ENCODE measurements around the gene NFKB1. TPM values are rescaled to one million over a fixed set of nuclear protein-coding genes. Genes with fewer than 3 reads are reported as not detected.

The NFKB1 gene
- total and polyA plus RNA-seq, 10 of the 15 experiments (the other 5 are each of a cell fraction or from before 2014, with no cell fraction given), result 8.7 to 110 (median 57.3) TPM

DNA sequence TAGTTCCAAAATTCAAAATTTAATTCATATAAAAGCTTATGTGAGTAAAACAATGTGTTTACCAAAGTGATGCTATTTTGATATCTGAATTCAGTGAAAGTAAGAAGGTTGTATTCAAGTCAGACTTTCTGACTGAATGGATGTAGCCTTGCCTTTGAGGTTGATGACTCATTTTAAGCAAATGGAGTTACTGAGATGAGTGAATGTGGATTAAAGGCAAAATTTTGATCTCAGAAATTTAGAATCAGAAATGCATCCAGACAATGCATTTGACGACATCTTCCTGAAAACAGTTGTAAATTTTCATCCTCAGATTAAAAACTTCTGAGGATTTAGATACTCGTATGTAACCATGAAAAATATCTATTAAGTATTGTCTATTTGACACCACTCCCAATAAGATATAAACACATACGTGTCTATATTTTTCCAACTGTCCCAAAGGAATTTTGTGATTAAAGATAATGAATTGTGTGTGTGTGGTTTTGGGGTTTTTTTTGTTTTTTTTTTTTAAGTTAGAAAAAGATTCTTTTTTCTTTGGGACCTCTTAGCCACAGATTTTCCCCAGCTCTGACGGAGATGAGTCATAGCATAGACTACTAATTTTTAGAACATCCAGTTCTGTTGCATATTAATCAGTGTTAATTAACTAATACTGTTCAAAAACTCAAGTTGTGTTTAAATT is 34.4 kb downstream of the NFKB1 start:
- ChIA-PET RAD21 (ENCODE audit: unreplicated experiment) (interaction anchor here (1.5 to 2.1 kb wide), 3 partner anchors 8 to 35 kb away, joined by 6 to 11 read pairs (median 6); partner anchors contain the start of gene NFKB1), CTCF (interaction anchor here (1.7 to 2.9 kb wide), 2 partner anchors 10 to 11 kb away, joined by 7 to 25 read pairs; no protein-coding TSS in a partner anchor), SMC1A (ENCODE audit: uncharacterized antibody, unreplicated experiment) (interaction anchor here (1.3 to 6.4 kb wide), 6 partner anchors 12 to 33 kb away, joined by 3 to 81 read pairs (median 12); no protein-coding TSS in a partner anchor), POLR2A (interaction anchor here (0.6 to 1.0 kb wide), 4 partner anchors 9 to 50 kb away, joined by 3 to 4 read pairs (median 3); no protein-coding TSS in a partner anchor)
- Histone ChIP-seq H3K9ac (ENCODE audit: control insufficient read depth, insufficient read depth, low read length) (no peak overlapping the region), H3K79me2 (ENCODE audit: control insufficient read depth, insufficient read depth, low read length) (peaks cover 53% of the 10 kb centered on the region), H3K4me1 (ENCODE audit: control insufficient read depth, insufficient read depth, low read length) (peaks cover 17% of the 10 kb centered on the region), H3K27ac (ENCODE audit: control insufficient read depth, insufficient read depth) (peak overlapping the region; percentile 29; the same call in 1 of the 2 replicates), H3K4me2 (ENCODE audit: control insufficient read depth, insufficient read depth) (peak overlapping the region; percentile 28; the same call in 1 of the 2 replicates), H2AFZ (ENCODE audit: control insufficient read depth, low read depth, low read length) (no peak overlapping the region), H3K9me3 (replicated peaks; ENCODE audit: control insufficient read depth, insufficient read depth, low read length) (no peaks in the 10 kb centered on the region), H3K36me3 (ENCODE audit: control insufficient read depth in 2 of 2, insufficient read depth in 2 of 2, low read length in 1 of 2) (peaks cover 3 to 22% of the 10 kb centered on the region in 2 experiments), H3K4me3 (no peak overlapping the region), H3K27me3 (replicated peaks in 1 of 2; ENCODE audit: control insufficient read depth in 2 of 2, insufficient read depth in 2 of 2, low read length in 1 of 2) (no peaks in the 10 kb centered on the region), H4K20me1 (ENCODE audit: control insufficient read depth, insufficient read depth) (no peaks in the 10 kb centered on the region)
- intact Hi-C loops (cut with micrococcal nuclease; ENCODE audit: unreplicated experiment) (no loop called here), in situ Hi-C loops (cut with MboI) (no loop called here)
- DNase-seq (ENCODE audit: low read depth, low spot score) (no peak), FAIRE-seq (no peak), ATAC-seq (peak; percentile 78)
- 34% methylated on average over 4 of the region's 4 CpGs for WGBS (ENCODE audit: insufficient coverage, insufficient replicate concordance, low lambda C conversion rate, missing lambda C conversion rate)
- no TSS peak for BruUV-seq (replicated peaks)
- TF ChIP-seq ASH2L (IDR thresholded peaks at IDR 0.05; ENCODE audit: borderline replicate concordance, low read depth) (no peak), IRF4 (IDR thresholded peaks at IDR 0.05; ENCODE audit: low read depth, low read length) (peak; percentile 95), YBX1 (IDR thresholded peaks at IDR 0.05) (no peak), NFYA (IDR thresholded peaks at IDR 0.05; ENCODE audit: borderline replicate concordance, low read depth, low read length) (no peak), SMARCA5 (IDR thresholded peaks at IDR 0.05) (no peak), MEF2A (IDR thresholded peaks at IDR 0.05; ENCODE audit: insufficient read depth, low read depth, low read length) (peak; percentile 54; the same call in 1 of the 2 replicates), MTA2 (IDR thresholded peaks at IDR 0.05; ENCODE audit: low read depth) (peak; percentile 40), IKZF2 (IDR thresholded peaks at IDR 0.05) (peak; percentile 71 to 82), DPF2 (IDR thresholded peaks at IDR 0.05) (peak; percentile 85), FOXM1 (IDR thresholded peaks at IDR 0.05; ENCODE audit: low read depth, low read length) (peak; percentile 71; the same call in 1 of the 2 replicates), ATF7 (IDR thresholded peaks at IDR 0.05; ENCODE audit: low read depth) (no peak), NFIC (IDR thresholded peaks at IDR 0.05; ENCODE audit: low read depth, low read length) (peak; percentile 95), BMI1 (IDR thresholded peaks at IDR 0.05; ENCODE audit: borderline replicate concordance) (no peak; the same call in 1 of the 2 replicates)
- TF ChIP-seq, protein P1, sequence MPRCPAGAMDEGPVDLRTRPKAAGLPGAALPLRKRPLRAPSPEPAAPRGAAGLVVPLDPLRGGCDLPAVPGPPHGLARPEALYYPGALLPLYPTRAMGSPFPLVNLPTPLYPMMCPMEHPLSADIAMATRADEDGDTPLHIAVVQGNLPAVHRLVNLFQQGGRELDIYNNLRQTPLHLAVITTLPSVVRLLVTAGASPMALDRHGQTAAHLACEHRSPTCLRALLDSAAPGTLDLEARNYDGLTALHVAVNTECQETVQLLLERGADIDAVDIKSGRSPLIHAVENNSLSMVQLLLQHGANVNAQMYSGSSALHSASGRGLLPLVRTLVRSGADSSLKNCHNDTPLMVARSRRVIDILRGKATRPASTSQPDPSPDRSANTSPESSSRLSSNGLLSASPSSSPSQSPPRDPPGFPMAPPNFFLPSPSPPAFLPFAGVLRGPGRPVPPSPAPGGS (IDR thresholded peaks at IDR 0.05; ENCODE audit: borderline replicate concordance, insufficient read depth, low read depth, low read length, poor library complexity, severe bottlenecking), result no peak
- TF ChIP-seq, protein P2, sequence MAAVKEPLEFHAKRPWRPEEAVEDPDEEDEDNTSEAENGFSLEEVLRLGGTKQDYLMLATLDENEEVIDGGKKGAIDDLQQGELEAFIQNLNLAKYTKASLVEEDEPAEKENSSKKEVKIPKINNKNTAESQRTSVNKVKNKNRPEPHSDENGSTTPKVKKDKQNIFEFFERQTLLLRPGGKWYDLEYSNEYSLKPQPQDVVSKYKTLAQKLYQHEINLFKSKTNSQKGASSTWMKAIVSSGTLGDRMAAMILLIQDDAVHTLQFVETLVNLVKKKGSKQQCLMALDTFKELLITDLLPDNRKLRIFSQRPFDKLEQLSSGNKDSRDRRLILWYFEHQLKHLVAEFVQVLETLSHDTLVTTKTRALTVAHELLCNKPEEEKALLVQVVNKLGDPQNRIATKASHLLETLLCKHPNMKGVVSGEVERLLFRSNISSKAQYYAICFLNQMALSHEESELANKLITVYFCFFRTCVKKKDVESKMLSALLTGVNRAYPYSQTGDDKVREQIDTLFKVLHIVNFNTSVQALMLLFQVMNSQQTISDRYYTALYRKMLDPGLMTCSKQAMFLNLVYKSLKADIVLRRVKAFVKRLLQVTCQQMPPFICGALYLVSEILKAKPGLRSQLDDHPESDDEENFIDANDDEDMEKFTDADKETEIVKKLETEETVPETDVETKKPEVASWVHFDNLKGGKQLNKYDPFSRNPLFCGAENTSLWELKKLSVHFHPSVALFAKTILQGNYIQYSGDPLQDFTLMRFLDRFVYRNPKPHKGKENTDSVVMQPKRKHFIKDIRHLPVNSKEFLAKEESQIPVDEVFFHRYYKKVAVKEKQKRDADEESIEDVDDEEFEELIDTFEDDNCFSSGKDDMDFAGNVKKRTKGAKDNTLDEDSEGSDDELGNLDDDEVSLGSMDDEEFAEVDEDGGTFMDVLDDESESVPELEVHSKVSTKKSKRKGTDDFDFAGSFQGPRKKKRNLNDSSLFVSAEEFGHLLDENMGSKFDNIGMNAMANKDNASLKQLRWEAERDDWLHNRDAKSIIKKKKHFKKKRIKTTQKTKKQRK (IDR thresholded peaks at IDR 0.05; ENCODE audit: low read depth, low read length), result no peak
- TF ChIP-seq, protein P3, sequence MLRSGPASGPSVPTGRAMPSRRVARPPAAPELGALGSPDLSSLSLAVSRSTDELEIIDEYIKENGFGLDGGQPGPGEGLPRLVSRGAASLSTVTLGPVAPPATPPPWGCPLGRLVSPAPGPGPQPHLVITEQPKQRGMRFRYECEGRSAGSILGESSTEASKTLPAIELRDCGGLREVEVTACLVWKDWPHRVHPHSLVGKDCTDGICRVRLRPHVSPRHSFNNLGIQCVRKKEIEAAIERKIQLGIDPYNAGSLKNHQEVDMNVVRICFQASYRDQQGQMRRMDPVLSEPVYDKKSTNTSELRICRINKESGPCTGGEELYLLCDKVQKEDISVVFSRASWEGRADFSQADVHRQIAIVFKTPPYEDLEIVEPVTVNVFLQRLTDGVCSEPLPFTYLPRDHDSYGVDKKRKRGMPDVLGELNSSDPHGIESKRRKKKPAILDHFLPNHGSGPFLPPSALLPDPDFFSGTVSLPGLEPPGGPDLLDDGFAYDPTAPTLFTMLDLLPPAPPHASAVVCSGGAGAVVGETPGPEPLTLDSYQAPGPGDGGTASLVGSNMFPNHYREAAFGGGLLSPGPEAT (IDR thresholded peaks at IDR 0.05; ENCODE audit: low read depth), result peak; percentile 48; the same call in 1 of the 2 replicates
